NK-92 treated with Interleukin-12 subunit alpha and Interleukin-12 subunit beta, amount 100 ng/mL, for 24 hours (cell line): ENCODE data around the gene TRABD2A.

Source experiments
- DNase-seq: peaks from one replicate; lab custom pipeline; 2025; lab: John Stamatoyannopoulos, UW

Gene TRABD2A

DNA sequence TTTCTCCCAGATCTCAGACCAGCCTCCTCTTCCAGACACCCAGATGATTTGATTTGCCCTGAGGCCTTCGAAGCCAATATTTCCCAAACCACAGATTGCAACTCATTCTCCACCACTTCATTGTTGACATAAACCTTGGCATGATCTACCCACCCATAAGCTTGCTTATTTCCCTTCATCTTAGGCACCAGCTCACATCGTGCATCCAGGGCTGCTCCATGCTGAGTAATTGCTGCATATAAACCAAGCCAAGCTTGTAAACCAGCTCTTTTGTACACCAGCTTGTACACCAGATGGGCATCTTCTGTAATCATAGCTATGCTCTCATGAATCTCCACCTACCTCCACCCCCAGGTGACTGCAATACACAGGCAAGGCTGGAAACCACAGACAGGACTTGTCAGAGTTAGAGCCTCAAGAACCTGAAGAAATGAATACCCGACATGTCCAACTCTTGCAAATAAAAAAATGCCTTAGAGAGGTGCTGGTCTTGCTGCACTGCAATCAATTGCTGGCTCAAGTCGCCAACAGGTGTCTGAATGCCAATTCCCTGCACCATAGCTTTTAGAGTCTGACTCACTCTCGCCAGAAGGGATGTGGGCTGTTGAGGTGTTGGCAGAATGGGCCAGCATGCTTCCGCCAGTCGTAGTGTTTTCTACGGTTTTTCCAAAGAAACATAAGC, 31.5 kb downstream of the TRABD2A start:
- no peak for DNase-seq

DNA sequence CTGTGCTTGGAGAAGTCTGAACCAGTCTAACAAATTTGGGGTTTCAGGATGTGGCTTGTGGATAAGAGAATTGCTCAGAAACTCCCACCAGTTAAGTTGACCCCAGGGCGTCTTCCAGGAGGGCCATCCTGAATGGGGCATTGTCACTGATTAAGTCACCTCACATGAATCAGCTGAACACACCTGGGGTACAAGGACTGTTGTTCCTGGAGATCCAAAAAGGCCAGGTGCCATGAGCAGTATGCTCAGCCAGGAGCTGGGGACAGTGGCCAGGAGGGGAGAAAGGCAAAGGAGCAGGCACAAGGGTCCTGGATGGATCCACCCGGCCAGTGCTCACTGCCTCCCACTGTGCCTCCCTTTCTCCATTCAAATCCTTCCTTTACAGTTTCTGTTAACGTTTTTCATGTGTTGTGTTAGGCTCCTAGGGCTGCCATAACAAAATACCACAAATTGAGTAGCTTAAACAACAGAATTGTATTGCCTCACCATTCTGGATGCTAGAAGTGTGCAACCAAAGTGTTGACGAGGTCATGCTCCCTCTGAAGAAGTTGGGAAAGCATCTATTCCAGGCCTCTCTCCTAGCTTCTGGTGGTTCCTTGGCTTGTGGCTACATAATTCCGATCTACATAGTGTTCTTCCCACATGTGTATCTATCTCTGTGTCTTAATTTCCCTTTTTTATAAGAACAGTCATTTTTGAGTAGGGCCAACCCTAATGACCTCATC, 33.4 kb downstream of the TRABD2A start:
- DNase-seq = no peak

DNA sequence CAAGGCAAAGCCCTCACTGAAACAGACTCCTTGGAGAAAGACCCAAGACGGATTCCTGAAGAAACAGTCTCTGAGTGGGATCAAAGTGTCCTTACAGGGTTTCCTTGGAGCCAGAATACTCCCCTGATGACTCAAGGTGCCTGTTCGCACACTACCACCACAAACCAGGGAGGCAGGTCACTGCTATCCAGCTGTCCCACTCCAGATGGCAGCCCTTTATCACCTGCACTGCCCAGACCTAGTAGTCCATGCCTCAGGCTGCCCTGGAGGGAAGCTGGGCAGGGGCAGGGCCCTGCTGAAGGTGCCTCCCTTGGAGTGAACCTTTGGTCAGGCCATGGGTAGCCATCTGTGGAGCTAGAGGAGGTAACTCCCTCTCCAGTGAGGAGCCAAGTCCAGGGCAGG, 34.1 kb downstream of the TRABD2A start:
- DNase-seq = no peak

DNA sequence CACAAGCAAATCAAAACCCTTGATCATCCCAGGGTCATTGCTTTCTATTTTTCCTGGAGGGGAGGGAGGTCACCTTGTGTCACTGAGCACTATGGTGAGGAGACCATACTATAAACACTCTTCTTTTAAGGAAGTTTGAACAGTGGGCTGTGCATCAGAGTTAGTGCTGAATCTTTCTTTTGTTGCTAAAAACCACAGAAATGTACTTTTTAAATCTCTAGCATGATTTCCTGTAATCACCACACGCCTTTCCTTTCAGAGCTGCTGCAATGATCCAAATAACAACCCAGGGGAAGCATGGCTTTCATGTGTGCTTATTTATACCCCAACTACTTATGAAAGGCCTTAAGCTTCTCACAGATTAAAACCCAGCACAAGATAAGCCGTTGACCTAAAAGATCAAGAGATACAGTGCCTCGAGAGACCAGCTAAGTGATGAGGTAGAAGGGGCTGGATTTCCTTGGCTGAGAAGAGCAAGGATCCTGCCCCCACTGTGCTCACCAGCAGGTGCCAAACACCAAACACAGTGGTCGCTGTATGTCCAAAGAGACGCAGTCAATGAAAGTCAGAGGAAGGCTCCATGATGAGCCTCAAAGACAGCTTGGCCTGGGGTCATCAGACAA, 34.7 kb downstream of the TRABD2A start:
- no peak for DNase-seq

DNA sequence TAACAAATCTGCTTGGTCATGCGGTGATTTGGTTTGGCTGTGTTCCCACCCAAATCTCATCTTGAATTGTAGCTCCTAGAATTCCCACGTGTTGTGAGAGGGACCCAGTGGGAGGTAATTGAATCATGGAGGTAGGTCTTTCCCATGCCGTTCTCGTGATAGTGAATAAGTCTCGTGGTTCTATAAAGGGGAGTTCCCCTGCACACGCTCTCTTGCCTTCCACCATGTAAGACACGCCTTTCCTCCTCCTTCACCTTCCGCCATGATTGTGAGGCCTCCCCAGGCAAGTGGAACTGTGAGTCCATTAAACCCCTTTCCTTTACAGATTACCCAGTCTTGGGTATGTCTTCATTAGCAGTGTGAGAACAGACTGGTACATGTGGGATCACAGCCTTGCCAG, 36.7 kb downstream of the TRABD2A start:
- no peak for DNase-seq

DNA sequence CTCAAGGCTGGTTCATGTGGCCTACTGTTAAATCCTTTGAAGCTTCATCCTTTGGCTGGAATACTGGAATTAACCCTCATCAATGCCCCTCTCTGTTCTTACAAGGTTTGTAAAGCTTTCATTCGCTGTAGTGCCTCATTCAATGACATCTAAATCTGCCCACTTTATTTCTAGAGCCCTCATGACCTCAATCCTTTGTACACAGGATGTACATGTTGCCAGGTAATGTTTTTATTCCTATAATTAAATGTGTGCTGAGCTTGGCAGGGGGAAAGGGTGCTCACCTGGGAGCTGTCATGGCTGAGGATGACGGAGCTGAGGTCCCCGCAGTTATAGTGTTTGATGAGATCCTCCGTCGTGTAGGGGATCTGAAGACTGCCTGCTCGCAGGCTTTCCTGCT, 39.3 kb downstream of the TRABD2A start:
- no peak for DNase-seq

DNA sequence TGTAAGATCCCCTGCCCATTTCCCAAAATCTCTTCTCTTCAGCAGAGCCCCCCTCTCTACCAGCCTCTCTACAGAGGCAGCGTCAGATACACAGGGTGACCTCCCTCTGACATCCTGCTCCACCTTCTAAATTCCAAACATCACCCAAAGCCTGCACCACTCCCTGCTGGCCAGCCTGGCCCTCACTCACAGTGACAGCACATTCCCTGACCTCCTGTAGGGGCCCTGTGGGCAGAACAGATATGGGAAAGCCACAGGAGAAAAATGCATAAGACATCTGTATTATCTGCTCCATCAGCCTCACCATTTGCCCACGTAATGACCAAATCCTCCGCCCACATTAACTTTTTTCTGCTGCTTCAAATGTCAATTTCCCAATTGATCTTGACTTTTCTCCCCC, 40.6 kb downstream of the TRABD2A start:
- no peak for DNase-seq

DNA sequence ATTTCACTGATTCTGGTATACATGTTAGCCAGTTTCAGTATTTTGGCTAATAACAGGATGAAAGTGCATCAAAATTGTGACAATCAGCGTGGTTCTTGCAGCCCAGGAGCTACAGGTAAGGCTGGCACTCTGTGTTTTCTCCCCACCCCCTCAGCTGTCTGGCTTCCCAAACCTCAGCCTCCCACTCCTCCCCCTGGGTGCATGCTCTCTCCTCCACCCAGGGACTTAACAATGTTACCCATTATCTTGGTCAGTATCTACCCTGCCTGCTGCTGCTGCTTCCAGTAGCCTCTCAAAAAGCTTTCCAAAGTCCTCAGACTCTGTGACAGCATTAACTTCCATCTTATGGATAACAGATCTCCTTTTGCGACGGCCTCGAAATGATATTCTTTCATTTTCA, 41.0 kb downstream of the TRABD2A start:
- no peak for DNase-seq

DNA sequence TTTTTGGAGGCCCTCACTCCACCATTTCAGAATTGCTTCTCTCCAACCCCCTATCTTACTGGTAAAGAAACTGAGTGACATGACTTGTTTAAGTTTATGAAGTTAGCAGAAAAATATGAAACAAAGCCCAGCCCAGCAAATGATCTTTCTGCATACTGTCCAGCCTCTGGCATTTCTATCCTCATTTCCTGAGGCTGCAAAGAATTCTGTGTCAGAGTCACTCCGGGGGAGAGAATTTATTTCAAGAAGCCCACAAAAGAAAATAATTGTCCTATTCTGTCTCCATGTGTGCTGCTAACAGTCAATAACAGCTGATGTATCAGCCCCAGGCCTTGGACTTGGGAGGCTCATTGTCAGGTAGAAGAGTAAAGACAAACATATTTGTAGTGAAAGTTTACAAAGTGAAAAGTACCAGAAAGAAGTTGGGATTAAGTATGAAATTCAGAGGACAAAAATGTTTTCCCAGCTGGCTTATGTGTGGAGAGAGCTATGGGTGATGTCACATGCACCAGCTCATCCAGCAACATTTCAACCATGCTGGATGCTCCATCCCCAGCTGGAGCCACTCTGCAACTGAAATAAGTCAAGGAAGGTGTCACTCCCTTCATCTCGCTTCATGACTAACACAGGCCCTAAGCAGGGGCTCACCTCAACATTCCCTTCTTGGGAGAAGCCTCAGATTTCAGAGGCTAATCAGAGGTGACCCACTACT, 42.3 kb downstream of the TRABD2A start:
- DNase-seq = no peak

DNA sequence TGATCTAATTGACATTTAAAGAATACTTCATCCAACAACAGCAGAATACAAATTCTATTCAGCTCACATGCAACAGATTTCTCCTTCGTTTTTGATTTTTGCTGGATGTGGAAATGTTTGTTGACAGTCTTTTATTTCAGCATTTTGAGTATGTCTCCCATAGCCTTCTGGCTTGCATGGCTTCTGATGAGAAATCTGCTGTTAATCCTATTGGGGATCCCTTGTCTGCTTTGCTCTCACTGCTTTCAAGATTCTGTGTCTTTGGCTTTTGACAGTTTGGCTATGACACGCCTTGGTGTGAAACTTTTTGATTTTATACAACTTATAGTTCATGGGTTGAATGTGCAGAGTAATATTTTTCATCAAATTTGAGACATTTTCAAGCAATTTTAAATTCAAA, 44.7 kb downstream of the TRABD2A start:
- no peak for DNase-seq

DNA sequence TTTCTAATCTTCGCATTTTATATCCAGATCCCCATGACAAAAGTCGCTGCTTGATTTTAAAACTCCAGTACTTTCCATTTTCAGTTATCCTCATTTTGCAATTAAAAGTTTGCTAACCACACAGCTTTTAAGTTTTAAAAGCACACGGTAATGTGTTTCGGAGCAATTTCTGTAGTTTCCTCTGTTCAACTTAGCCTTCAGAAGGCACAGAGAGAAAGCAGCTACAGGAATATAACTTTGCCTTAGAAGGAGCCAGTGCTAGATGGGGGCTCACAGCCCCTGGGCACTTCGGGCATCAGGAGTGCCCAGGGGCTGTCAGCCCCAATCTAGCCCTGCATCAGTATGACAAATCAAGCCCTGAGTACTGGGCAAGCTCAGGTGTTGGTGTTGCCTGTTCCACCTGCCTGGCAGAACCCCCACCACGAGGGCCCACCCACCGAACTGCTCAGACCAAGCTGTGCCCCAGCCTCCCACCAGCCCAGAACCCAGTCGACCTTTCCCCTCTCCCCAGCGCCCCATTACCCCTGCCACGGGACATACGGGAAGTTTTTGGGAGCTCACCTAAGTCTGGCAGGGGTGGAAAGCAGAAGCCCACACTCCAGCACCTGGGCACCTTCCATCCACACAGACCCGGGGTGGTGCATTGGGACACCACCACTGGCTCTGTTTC, 47.3 kb downstream of the TRABD2A start:
- no peak for DNase-seq

DNA sequence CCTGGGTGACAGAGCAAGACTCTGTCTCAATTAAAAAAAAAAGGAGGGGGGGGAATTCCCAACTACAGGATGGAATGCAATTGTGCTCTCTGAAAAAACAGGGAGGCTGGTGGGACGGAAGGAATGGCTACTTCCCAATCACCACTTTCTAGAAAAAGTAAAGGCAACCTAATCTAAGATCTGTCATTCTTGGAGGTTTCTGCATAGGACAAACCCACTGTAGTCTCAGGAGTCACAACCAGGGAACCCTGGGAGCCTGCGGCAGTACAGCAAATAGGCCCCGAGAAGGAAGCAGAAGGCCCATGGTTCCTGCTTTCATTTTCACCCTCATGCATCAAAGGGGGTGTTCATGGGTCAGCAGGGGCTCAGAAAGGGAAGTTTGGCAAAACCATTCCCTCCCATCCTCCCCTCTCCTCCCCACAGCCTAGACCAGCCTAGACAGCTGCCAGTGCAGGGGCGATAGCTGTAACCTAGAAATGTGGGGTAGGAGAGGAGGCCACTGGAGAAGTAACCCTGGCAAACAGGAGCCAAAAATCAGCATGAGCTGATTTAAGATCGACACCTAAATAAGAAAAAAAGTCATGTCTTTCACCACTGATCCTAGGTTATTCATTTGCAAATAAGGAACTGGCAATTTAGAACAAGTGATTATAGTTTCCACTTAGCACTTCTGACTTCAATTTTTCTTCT, 48.0 kb downstream of the TRABD2A start:
- DNase-seq = no peak

DNA sequence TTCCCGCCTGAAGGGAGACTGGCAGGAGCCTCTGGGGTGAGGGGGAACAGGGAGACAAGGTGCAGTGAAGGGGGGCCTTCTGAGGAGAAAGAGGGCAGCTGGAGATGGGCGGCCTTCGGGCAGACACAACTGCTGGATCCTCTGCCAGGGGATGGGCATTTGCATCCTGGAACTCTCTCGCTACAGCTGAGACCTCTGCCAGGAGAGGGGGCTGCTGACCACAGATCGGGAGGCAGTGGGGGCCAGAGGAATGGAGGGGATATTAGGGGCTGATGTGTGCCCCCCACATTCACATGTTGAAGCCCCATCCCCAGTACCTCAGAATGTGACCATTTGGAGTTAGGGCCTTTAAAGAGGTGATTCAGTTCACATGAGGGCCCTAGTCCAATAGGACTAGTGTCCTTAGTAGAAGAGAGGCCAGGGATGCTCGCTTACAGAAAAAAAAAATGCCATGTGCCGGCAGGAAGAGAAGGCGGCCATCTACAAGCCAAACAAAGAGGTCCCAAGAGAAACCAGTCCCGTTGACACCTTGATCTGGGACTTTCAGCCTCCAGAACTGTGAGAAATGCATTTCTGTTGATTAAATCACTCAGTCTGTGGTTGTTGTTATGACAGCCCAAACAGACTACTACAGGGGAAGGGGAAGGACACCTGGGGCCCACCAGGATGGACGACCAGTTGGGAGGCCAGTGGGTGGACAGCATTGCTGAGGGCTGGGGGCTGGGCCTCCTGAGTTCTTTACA, 50.0 kb downstream of the TRABD2A start:
- DNase-seq = no peak

DNA sequence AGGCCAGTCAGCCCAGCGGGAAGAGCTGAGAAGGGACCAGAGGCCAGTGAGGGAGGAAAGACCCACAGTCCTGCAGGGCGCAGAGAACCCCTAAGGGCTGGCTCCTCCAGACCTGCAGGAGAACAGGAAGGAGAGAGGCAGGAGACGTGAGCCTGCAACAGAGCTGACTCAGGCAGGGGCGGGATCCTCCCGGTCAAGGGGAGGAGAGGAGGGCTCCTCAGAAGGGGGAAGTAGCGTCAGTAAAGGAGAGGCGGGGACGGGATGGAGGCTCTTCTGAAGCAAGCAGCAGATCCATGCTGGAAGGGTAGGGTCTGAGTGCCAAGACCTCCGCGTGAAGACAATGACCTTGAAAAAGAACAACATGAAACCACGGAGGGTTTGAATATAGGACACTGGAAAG, 50.8 kb downstream of the TRABD2A start:
- DNase-seq = no peak

DNA sequence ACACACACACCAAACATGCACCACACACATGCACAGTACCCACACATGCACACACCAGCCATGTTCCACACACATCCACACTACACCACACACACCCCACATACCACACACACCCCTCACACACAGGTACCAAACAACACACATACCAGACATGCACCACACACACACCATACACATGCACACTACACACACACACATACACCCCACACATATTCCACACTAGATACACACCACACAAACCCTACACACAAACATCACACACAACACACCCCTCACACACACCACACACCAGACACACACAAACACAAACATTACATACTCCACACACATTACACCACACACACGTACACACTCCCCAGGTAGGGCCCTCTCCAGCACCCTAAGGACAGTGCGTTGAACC, 51.2 kb downstream of the TRABD2A start:
- DNase-seq = no peak

DNA sequence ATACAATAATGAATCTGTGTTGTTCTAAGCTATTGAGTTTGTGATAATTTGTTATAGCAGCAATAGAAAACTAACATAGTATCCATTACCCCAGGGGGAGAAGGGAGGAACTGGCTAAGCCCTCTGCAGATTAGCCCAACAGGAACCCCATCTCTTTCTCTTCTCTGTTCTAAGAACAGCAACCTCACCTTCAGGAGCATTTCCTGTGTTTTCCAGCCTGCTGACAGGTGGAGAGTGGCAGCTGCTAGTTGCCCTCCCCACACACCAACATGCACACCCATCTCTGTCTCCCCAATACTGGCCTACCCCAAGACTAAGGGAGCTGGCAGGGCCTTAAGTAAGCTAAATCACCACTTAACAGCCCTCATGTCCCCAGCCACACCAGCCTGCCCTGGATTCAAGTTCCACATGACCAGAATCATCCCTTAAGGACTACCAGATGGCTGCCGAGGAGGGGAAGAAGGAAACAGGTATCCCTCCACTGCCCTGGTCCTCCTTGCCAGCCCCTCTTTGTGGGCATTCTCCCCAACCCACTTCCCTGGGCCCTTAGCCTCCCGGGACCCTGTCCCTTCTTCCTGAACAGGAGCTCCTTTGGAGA, 52.8 kb downstream of the TRABD2A start:
- DNase-seq = no peak

DNA sequence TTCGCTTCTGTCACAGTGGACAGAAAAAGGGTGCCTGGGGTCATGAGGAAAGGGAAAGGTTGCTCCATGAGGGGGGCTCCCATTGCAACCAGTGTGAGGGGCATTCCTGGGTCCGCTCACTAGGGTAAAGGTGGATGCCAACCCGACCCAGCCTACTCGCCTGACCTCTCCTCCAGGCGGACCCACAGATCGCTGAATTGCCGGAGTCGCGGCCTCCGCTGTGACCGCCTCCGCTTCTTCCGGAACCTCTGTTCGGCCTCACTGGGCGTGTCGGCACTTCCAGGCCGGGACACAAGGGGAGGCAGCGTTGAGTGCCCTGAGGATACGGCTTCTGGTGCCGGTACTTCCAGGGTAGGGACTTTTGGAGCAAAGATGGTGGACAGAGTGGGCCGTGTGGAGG, 57.1 kb downstream of the TRABD2A start:
- no peak for DNase-seq

DNA sequence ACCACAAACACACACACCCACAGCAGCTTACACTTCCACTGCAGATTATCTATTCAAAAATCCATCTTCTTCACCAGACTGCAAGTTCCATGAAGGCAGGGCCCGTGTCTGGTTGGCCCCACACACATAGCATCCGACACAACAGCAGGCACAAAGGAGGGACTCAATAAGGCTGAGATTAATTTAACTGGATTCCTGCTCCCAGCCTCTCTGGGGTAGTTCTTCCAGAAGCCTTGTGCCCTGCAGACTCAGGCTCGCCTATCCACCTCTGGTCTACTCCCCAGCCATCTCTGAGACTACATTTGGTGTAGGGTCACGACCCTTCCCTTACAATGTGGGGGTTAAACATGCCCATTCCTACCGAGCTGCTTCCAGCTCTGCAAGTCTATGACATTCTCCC, 57.7 kb downstream of the TRABD2A start:
- DNase-seq = no peak

DNA sequence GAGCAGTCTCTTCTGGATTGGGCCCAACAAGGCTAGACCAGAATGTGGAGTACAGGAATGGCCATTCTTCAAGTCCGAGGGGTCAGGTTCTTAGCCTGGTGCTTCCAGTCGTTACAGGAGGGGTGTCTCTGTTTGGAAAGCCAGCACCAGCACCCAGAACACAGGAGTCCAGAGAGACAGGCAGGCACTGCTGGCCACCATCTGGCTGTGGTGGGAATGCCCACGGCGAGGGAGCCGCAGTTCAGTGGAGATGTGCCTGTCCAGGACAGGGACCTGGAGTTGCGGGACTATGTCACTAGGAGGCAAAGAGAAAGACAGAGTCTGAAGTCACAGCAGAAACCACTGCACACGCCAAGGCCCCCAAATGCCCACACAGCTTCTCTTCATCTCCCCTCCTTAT, 59.1 kb downstream of the TRABD2A start:
- no peak for DNase-seq

DNA sequence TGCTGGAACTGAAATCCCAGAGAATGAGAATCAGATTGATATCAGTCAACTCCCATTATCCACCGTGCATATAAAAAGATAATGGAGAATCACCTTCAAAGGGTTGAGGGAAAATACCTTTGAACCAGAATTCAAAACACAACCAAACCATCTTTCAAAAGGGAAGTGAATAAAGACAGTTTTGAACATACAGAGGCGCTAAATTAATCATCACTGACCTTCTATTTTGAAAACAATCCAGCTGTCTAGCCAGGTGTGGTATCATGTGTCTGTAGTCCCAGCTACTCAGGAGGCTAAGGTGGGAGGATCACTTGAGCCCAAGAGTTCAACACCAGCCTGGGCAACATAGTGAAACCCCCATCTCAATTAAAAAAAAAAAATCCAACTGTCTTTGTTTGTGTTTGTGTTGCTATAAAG, 63.6 kb downstream of the TRABD2A start:
- no peak for DNase-seq
